CD4-positive, alpha-beta T cell treated with Interleukin-17A for 4 hours (primary cell): ENCODE measurements around the gene RAD54L2.
"Not testable (repeated sequence)": the region's sequence is repeated elsewhere in the genome, so short reads cannot be mapped to it uniquely, and the experiment has no call there.

Experiments used
- DNase-seq: peaks from one replicate; pipeline ENCODE4 v3.0.0-alpha.2; 2020; ENCODE audit warnings: mixed read lengths

Gene RAD54L2

DNA sequence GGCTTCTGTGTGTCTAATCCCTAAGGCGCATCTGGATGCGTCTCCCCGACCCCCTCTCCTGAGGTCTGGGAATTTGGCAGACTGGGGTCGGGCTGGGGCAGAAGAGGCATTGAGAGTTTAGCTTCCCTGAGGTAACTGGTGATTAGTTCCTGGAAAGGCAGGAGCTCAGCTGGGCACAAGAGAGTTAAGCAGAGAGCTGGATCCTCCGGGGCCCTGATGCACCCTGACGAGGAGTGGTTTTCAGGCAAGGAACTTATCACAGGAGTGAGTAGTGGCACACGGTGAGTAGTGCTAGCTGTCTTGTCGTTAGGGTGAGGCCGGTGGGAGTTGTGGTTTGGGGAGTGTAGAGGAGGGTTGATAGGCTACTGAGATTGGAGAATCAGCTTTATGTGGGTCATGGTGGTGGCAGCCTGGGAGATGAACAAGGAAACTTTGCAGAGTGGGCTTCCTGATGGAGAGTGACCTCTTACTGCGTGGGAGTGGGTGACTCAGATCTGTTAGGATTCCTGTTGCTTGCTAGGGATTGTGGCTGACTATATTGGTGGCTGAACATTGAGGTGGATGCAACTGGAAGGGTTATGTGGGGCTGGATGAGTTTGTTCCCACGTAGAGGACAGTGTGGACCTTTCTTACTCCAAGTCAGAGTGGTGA is 897 bp downstream of the RAD54L2 start:
- peak; percentile 36 for DNase-seq

DNA sequence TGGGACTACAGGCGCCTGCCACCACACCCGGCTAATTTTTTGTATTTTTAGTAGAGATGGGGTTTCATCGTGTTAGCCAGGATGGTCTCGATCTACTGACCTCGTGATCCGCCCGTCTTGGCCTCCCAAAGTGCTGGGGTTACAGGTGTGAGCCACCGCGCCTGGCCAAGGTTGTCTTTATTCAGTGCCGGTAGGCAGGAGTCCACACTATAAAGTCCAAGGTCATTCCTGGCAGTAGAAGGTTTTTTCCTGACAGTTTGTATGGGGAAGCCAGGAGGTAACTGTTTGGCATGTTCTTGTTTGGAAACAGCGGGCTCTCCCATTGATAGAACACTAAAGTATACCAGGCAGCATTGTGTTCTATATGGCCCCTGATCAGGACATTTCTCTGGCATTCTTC is 4.1 kb downstream of the RAD54L2 start:
- not testable (repeated sequence) for DNase-seq

DNA sequence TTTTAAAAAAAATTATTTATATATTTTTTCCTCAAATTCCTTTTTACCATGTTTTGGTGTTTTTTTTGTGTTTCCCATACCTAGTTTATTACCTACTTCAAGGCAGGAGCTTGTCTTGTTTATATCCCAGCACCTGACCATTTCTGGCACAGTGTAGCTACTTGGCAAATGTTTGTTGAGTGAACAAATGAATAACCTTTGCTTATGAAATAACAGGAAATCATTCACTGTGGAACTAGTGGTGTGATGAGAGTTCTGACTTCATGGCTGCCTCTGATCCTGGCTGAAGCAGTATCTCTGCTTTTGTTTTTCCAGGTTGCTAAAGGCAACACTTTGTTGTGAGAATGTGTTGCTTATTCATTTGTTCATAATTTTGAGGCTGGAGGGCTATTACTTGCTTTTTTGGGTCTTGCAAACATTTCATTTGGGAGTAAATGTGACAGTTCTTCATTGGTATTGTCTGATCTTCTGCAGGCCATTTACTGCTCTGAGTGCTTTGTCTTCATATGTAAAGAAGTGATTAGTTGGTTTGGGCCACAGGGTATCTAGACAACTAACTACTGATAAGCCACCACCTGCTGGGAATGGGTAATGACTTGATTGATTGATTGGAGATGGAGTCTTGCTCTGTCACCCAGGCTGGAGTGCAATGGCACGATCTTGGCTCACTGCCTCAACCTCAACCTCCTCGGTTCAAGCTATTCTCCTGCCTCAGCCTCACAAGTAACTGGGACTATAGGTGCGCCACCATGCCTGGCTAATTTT is 5.7 kb downstream of the RAD54L2 start:
- no peak for DNase-seq

DNA sequence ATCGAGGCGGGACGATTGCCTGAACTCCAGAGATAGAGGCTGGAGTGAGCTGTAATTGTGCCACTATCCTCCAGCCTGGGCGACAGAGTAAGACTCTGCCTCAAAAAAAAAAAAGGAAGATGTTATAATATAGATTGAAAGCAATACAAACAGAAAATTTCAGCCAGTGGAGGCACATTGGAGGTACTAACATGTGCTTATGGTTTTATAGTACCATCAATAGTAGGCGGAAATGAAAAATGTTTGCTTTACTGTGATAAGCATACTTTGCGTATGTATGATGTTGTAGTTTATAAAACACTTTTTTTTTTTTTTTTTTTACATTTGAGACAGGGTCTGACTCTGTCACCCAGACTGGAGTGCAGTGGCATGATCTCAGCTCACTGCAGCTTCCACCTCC is 8.8 kb downstream of the RAD54L2 start:
- DNase-seq = no peak

DNA sequence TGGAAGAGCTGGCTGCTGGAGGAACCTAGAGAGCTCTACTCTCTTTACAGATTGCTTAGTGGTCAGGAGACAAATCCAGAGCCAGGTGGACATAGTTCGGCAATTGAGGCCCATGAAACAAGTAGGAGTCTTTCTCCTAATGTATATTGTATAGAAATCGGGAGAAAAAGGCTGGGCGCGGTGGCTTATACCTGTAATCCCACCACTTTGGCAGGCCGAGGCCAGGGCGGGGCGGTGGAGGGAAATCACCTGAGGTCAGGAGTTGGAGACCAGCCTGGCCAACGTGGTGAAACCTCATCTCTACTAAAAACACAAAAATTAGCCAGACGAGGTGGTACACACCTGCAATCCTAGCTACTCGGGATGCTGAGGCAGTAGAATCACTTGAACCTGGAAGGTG is 10.8 kb downstream of the RAD54L2 start:
- no peak for DNase-seq

DNA sequence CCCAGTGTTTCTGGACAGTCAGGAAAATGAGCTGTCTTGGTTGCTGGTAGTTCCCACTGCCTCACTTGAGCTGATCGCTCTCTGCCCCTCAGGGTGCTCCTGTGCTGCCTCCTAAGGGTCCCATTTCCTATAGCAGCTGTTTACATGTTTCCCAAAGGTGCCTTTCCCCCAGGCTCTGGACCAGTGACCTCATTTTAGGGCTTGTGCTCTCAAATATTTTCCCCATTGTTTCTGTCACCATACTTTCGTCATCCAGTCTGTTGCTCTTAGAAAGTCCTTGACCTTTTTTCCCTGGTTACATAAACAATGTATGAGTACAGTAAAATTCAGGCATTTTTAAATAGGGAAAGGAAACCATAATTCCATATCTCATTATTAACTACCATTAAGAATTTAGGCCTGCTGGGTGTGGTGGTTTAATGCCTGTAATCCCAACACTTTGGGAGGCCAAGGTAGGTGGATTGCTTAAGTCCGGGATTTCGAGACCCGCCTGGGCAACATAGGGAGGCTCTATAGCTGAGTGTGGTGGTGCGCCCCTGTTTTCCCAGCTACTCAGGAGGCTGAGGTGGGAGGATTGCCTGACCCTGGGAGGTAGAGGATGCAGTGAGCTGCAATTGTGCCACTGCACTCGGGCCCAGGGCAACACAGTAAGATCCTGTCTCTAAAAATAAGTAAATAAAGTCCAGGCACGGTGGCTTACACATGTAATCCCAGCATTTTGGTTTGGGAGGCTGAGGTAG is 11.7 kb downstream of the RAD54L2 start:
- no peak for DNase-seq

DNA sequence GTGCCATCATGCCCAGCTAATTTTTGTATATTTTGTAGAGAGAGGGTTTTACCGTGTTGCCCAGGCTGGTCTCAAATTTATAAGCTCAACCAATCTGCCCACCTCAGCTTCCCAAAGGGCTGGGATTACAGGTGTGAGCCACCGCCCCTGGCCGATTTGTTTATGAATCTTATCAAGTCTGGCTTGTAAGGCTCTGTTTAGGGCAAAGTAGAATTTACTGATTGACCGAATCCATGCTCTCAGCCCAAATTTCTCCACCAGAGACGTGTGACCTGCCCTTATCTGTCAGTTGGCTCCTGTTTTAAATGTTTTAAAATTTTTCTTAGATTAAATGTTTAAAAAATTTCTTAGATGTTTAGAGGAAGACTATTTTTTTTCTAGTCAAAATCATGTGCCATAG is 19.5 kb downstream of the RAD54L2 start:
- no peak for DNase-seq

DNA sequence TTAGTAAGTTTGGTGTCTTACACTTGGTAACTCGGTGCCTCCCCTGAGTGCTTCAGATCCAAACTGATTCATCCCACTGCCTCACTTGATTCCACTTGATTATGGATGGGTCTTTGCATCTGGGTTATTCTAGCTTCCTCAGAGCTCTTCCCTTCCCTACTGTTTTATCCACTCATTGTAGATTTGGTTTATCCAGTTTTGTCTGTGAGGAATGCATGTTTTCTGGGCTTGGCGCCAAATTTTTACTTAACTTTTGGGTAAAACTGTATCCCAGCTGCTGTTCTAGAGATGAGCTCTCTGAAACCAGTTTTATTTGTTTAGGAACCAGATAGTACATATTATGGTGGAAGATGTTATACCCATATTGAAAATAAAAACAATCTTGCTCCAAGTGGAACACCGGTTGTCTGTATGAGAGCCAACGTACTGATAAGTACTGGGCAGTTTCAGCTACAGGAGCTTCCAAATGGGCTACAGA is 20.9 kb downstream of the RAD54L2 start:
- no peak for DNase-seq

DNA sequence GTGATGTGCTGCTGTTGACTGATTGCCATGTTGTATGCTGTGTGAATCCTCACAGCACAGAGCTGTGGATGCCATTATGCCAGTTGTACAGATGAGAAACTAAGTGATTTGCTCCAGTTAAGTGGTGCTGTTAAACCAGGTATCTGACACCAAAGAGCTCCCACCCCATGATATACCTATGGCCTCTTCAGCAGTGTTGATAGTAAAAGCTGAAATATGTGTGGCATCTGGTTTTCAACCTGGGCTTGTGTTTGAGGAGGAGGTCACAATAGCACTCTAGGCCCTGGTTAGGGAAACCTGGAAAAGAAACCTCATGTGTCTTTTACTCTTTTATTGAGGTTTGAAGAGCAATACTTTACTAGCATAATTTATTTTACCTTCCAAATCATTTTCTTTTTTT is 21.4 kb downstream of the RAD54L2 start:
- no peak for DNase-seq

DNA sequence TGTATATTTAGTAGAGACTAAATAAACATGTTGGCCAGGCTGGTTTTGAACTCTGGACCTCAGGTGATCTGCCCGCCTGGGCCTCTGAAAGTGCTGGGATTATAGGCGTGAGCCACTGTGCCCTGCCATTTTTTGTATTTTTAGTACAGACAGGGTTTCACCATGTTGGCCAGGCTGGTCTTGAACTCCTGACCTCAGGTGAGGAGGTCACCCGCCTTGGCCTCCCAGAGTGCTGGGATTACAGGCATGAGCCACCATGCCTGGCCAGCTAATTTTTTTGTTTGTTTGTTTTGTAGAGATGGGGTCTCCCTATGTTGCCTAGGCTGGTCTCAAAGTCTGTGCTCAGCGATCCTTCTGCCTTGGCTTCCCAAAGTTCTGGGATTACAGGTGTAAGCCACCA is 23.9 kb downstream of the RAD54L2 start:
- not testable (repeated sequence) for DNase-seq

DNA sequence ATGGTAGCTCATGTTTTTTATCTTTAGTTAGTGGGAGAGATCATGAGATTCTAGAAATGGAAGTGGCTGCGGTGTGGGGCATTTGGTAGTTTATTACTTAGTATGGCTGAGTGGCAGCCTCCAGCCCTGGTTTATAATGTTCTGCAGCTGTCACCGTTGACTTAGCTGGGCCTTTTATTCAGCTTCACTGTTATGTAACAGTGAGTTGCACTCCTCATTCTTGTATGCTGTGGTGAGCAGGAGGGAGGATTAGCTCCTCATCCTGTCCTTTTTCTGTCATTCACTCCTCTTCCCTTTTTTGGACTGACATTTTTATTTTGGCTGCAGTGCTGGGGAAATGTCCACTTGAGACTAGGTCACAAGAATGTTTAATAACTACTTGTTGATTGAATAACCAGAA is 29.5 kb downstream of the RAD54L2 start:
- no peak for DNase-seq

DNA sequence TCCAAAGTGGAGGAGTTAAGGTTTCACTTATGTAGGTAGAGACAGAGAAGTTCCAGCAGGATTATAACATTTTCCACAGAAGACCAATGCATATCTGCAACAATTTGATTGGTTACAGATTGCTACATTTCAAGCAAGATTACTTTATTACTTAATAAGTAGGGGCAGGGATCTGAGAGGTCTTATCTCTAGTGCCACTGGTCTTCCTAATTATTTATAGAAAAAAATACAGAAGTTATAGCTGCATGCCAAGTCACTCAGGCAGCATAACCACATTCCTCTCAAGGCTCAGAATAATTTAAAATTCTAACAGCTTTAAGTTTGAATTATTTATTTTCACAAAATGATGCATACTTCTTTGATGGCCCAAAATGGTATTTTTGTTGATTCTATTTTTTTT is 30.5 kb downstream of the RAD54L2 start:
- no peak for DNase-seq

DNA sequence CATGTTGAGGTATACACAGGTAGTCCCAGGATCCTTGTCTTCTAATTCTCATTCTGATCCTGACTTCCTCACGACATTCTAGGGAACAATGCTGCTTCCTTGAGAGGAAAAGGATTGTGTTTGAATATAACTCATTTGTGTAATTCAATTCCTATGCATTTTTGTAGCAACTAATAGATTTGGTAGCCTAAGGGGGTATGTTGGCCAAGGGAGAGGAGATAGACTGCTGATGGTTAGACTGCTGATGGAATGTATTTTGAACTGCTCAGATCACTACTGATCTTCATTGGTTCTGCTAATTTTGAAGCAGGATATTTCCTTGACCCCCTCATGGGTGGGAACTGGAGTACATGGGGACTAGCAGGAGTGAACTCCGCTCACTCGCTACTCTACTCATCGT is 39.7 kb downstream of the RAD54L2 start:
- no peak for DNase-seq

DNA sequence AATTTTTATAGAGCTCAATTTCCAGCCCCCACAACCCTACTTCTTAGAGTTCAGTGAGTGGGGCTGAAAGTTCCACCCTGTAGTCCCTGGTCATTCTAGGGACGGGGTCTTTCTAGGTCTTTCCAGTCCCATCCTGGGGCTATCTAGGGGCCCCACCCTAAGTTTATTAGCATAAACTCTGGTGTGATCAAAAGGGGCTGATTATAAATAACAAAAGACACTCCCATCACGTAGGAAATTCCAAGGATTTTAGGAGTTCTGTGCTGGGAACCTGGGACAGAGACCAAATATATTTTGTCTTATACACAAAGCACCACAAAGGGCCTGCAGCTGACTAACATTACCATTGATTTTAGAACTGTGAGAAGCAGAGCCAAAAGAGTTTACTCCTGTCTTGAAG is 41.9 kb downstream of the RAD54L2 start:
- no peak for DNase-seq

DNA sequence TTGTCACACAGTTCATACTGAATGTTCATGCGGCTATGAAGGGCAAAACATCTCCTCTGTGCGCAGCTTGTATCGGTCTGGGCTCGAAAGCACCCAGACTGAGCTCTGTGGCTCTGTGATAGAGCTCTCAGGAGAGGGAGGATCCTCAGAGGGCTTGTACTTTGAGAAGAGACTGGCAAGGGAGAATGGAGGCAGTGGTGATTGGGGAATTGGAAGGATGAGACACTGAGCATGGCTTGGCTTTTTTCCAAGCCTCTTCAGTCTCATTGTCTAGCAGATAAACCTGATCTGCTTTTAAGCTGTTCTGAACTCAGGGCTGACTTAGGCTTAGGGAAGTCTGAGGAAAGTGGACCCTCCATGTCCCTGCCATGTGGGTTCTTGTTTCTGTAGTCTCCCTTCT is 43.0 kb downstream of the RAD54L2 start:
- DNase-seq = no peak

DNA sequence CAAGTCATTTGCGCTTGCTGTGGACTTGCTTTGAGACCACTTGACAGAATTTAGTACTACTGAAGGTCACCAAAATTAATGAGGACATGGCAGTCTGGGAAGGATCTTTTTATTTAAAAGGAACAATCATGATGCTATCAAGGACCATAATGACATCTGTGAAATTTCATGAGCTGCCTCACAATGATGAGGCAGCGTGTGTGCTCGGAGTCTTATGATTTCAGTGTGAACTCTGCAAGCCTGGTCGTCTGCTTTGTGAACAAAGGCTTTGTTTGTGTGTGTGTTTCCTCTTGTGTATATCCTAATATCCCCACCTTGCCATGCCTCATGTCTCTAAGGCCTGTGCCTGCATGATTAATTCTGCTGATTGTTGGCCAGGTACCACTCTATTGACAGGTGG is 46.7 kb downstream of the RAD54L2 start:
- no peak for DNase-seq

DNA sequence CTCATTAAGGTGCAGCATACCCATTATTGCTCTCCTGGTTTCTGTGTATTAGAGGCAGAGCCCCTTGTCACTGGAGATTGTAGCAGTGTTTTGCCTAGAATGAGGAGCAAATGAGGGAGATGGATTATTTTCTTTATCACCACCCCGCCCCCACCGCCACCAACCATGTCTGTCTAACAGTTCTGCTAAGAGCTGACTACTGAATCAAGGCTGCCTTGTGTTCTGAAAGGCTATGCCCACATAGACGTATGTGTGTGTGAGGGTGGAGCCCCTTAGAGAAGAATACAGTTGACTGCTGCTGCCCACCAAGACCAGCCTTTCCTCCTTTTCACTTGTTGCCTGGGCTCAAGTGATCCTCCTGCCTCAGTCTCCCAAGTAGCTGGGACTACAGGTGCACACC is 47.4 kb downstream of the RAD54L2 start:
- DNase-seq = no peak
